NCI-H524 treated with DMSO at 0.1 percent for 48 hours (cell line): ENCODE data around the gene DENND1C.

Source experiments
- DNase-seq: peaks from one replicate; lab custom pipeline; 2025; lab: John Stamatoyannopoulos, UW

The DENND1C gene

GRCh38 chr19:6481541-6482342, at the start of gene DENND1C:
TSS of gene DENND1C (minus strand) at chr19:6481787. CDS start at chr19:6481695, 92 bp downstream.
- DNase-seq: no peak

GRCh38 chr19:6530386-6531162, 49.0 kb upstream of the DENND1C start, which contains the start of gene TNFSF9:
TSS of gene TNFSF9 (plus strand) at chr19:6531026. CDS start at chr19:6531037, 11 bp downstream.
- DNase-seq: no peak

GRCh38 chr19:6529937-6530385, 48.4 kb upstream of the DENND1C start:
- no peak for DNase-seq

- DNase-seq: no peak
These were observed 47.8 kb upstream of the DENND1C start for GRCh38 chr19:6529351-6529750.

GRCh38 chr19:6528544-6529121, 47.0 kb upstream of the DENND1C start:
- DNase-seq: no peak

GRCh38 chr19:6527893-6528543, 46.4 kb upstream of the DENND1C start:
- DNase-seq: no peak

GRCh38 chr19:6524311-6524710, 42.7 kb upstream of the DENND1C start:
- DNase-seq: no peak

- no peak for DNase-seq
These were observed 41.1 kb upstream of the DENND1C start for GRCh38 chr19:6522712-6523111.

- no peak for DNase-seq
These were observed 40.4 kb upstream of the DENND1C start for GRCh38 chr19:6521718-6522646.

GRCh38 chr19:6519289-6519688, 37.7 kb upstream of the DENND1C start:
- no peak for DNase-seq

GRCh38 chr19:6518145-6518911, 36.7 kb upstream of the DENND1C start:
- DNase-seq: no peak

- DNase-seq: peak; percentile 18
These were observed 35.2 kb upstream of the DENND1C start for GRCh38 chr19:6516659-6517291.

- no peak for DNase-seq
These were observed 34.6 kb upstream of the DENND1C start for GRCh38 chr19:6516018-6516658.

GRCh38 chr19:6514926-6515544, 33.4 kb upstream of the DENND1C start:
- DNase-seq: no peak

GRCh38 chr19:6514089-6514488, 32.5 kb upstream of the DENND1C start:
- DNase-seq: no peak

- no peak for DNase-seq
These were observed 29.0 kb upstream of the DENND1C start for GRCh38 chr19:6510618-6511017.

GRCh38 chr19:6509118-6509971, 27.8 kb upstream of the DENND1C start:
- no peak for DNase-seq
